Measurements from ENCODE around the gene DIPK1B.
A peak's percentile ranks its signal among the peaks of the same experiment; 100 is the strongest.

Gene DIPK1B
- 0 to 0.12 (median 0) reads per million in 4 donors for total RNA-seq

- no peak for DNase-seq
These were observed at the start of gene DIPK1B for GRCh38 chr9:136711751-136712689. Gene DIPK1B (plus strand): TSS chr9:136712572. CDS start chr9:136712666, 94 bp downstream.

- DNase-seq = no peak
These were observed 49.5 kb upstream of the DIPK1B start, which contains the start of gene EGFL7 for GRCh38 chr9:136662656-136663581. Gene EGFL7 (plus strand): TSS chr9:136662916. CDS start chr9:136668283, 5,367 bp downstream.

GRCh38 chr9:136664000-136664915, 48.1 kb upstream of the DIPK1B start:
- DNase-seq = no peak

GRCh38 chr9:136665111-136665703, 47.2 kb upstream of the DIPK1B start:
- no peak for DNase-seq

- DNase-seq = peak in 1 of 5 donors; percentile 33
These were observed 46.5 kb upstream of the DIPK1B start for GRCh38 chr9:136665704-136666371.

GRCh38 chr9:136666372-136667213, 45.8 kb upstream of the DIPK1B start:
- DNase-seq = no peak

- DNase-seq = no peak
These were observed 45.0 kb upstream of the DIPK1B start for GRCh38 chr9:136667214-136667939.

- no peak for DNase-seq
These were observed 44.2 kb upstream of the DIPK1B start for GRCh38 chr9:136667940-136668760.

GRCh38 chr9:136668983-136669790, 43.2 kb upstream of the DIPK1B start:
- no peak for DNase-seq

- no peak for DNase-seq
These were observed 42.4 kb upstream of the DIPK1B start for GRCh38 chr9:136669791-136670464.

- DNase-seq = no peak
These were observed 41.7 kb upstream of the DIPK1B start for GRCh38 chr9:136670576-136671253.

- no peak for DNase-seq
These were observed 41.1 kb upstream of the DIPK1B start for GRCh38 chr9:136671254-136671614.

GRCh38 chr9:136671646-136672430, 40.5 kb upstream of the DIPK1B start:
- peak in 1 of 5 donors; percentile 31 for DNase-seq

- DNase-seq = no peak
These were observed 39.8 kb upstream of the DIPK1B start for GRCh38 chr9:136672431-136673087.
